Measurements from ENCODE around the gene CNGB1.

GRCh38 chr16:57988929-57989328, 18.0 kb upstream of the CNGB1 start:
- TF ChIP-seq, protein P1, sequence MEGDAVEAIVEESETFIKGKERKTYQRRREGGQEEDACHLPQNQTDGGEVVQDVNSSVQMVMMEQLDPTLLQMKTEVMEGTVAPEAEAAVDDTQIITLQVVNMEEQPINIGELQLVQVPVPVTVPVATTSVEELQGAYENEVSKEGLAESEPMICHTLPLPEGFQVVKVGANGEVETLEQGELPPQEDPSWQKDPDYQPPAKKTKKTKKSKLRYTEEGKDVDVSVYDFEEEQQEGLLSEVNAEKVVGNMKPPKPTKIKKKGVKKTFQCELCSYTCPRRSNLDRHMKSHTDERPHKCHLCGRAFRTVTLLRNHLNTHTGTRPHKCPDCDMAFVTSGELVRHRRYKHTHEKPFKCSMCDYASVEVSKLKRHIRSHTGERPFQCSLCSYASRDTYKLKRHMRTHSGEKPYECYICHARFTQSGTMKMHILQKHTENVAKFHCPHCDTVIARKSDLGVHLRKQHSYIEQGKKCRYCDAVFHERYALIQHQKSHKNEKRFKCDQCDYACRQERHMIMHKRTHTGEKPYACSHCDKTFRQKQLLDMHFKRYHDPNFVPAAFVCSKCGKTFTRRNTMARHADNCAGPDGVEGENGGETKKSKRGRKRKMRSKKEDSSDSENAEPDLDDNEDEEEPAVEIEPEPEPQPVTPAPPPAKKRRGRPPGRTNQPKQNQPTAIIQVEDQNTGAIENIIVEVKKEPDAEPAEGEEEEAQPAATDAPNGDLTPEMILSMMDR (optimal IDR thresholded peaks at IDR 0.05 in 1 of 3, IDR thresholded peaks at IDR 0.05 in 1 of 3, conservative IDR thresholded peaks at IDR 0.05 in 1 of 3; ENCODE audit: extremely low read depth in 1 of 3, insufficient read depth in 2 of 3, low read length in 3 of 3): no peak
- TF ChIP-seq EZH2 (IDR thresholded peaks at IDR 0.05; ENCODE audit: low read length): no peak

All from keratinocyte (primary cell).